Activated CD4-positive, alpha-beta T cell treated with anti-CD3 and anti-CD28 coated beads, Interleukin-2, amount 50 U/mL, for 48 hours (primary cell): ENCODE data around the gene SLC22A12.
A peak's percentile ranks its signal among the peaks of the same experiment; 100 is the strongest.

Experiments used
- DNase-seq, 2 experiments: peaks; one replicate each; pipeline ENCODE4 v3.0.0-alpha.2; 2020

Gene SLC22A12

GRCh38 chr11:64605656-64606585, 14.9 kb downstream of the SLC22A12 start:
- no peak for DNase-seq

GRCh38 chr11:64606796-64607380, 15.9 kb downstream of the SLC22A12 start:
- no peak for DNase-seq

- DNase-seq: no peak
Measured at GRCh38 chr11:64607381-64607985, 16.5 kb downstream of the SLC22A12 start.

- no peak for DNase-seq
Measured at GRCh38 chr11:64608046-64608445, 17.0 kb downstream of the SLC22A12 start.

- no peak for DNase-seq
Measured at GRCh38 chr11:64608636-64609035, 17.6 kb downstream of the SLC22A12 start.

- DNase-seq: no peak
Measured at GRCh38 chr11:64609436-64610047, 18.5 kb downstream of the SLC22A12 start.

GRCh38 chr11:64610596-64610995, 19.6 kb downstream of the SLC22A12 start:
- DNase-seq: no peak

- DNase-seq: no peak
Measured at GRCh38 chr11:64611176-64611575, 20.2 kb downstream of the SLC22A12 start.

- DNase-seq: no peak
Measured at GRCh38 chr11:64611869-64612646, 21.0 kb downstream of the SLC22A12 start.

GRCh38 chr11:64613648-64614047, 22.6 kb downstream of the SLC22A12 start:
- DNase-seq: no peak

- DNase-seq: no peak
Measured at GRCh38 chr11:64614917-64615316, 23.9 kb downstream of the SLC22A12 start.

GRCh38 chr11:64616817-64617216, 25.8 kb downstream of the SLC22A12 start:
- DNase-seq: no peak

- DNase-seq: no peak
Measured at GRCh38 chr11:64619196-64619595, 28.2 kb downstream of the SLC22A12 start.

GRCh38 chr11:64619811-64620380, 28.9 kb downstream of the SLC22A12 start:
- DNase-seq: peak in 1 of 2 experiments; percentile 26

GRCh38 chr11:64620381-64620971, 29.5 kb downstream of the SLC22A12 start:
- no peak for DNase-seq

- no peak for DNase-seq
Measured at GRCh38 chr11:64621283-64622019, 30.4 kb downstream of the SLC22A12 start.

GRCh38 chr11:64622681-64623080, 31.7 kb downstream of the SLC22A12 start:
- DNase-seq: no peak

GRCh38 chr11:64624883-64625481, 34.0 kb downstream of the SLC22A12 start:
- no peak for DNase-seq

- no peak for DNase-seq
Measured at GRCh38 chr11:64626637-64627036, 35.6 kb downstream of the SLC22A12 start.

GRCh38 chr11:64627371-64627770, 36.4 kb downstream of the SLC22A12 start:
- DNase-seq: no peak

GRCh38 chr11:64628596-64628995, 37.6 kb downstream of the SLC22A12 start:
- no peak for DNase-seq
